ENCODE measurements around the gene ANKUB1.

The ANKUB1 gene

GRCh38 chr3:149801639-149802038 is 9.3 kb upstream of the ANKUB1 start:
- no peak for TF ChIP-seq HDGF (IDR thresholded peaks at IDR 0.05; ENCODE audit: borderline replicate concordance)
- TF ChIP-seq TARDBP (IDR thresholded peaks at IDR 0.05), result no peak
- DNase-seq (ENCODE audit: extremely low spot score), result no peak
- ChIA-PET POLR2A (no interaction called here), CTCF (no interaction called here)

DNA sequence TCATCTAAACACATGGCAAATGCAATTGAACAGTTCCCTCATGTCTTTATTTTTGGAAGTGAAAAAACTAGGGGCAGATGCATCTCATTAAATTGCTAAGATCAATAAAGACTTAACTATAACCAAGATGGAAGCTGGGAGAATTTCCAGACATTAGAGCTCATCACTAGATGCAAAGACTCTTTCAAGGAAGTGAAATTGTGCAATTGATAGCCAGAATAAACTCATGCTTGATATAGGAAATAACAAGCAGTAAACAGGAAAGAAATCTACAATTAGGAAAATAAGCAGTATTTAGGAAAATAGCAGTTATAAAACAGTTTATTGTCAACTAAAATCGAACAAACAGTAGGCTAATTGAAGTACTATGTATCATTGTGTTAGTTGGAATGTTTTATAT is 8.8 kb upstream of the ANKUB1 start:
- POLR2A ChIA-PET, result no interaction called here
- CTCF ChIA-PET, result no interaction called here
- no peak for DNase-seq (ENCODE audit: extremely low spot score)
- no peak for TF ChIP-seq SP1 (IDR thresholded peaks at IDR 0.05)
- no peak for TF ChIP-seq FOXA1 (IDR thresholded peaks at IDR 0.05)
- no peak for TF ChIP-seq HDGF (IDR thresholded peaks at IDR 0.05; ENCODE audit: borderline replicate concordance)
- no peak for TF ChIP-seq L3MBTL2 (conservative IDR thresholded peaks at IDR 0.05)
- no peak for TF ChIP-seq ZNF384 (IDR thresholded peaks at IDR 0.05)
- TF ChIP-seq SUZ12 (IDR thresholded peaks at IDR 0.05), result no peak
- TF ChIP-seq CTBP1 (IDR thresholded peaks at IDR 0.05; ENCODE audit: borderline replicate concordance), result no peak
- TF ChIP-seq BHLHE40 (IDR thresholded peaks at IDR 0.05; ENCODE audit: borderline replicate concordance), result no peak

GRCh38 chr3:149800693-149801092 is 8.3 kb upstream of the ANKUB1 start:
- no peak for DNase-seq (ENCODE audit: extremely low spot score)
- TF ChIP-seq HDGF (IDR thresholded peaks at IDR 0.05; ENCODE audit: borderline replicate concordance), result no peak
- no peak for TF ChIP-seq PKNOX1 (IDR thresholded peaks at IDR 0.05)
- no peak for TF ChIP-seq FOXM1 (IDR thresholded peaks at IDR 0.05; ENCODE audit: borderline replicate concordance)
- TF ChIP-seq NFRKB (IDR thresholded peaks at IDR 0.05), result no peak
- no peak for TF ChIP-seq SP1 (IDR thresholded peaks at IDR 0.05)
- TF ChIP-seq ELF4 (IDR thresholded peaks at IDR 0.05), result no peak
- TF ChIP-seq BHLHE40 (IDR thresholded peaks at IDR 0.05; ENCODE audit: borderline replicate concordance), result no peak
- TF ChIP-seq CTBP1 (IDR thresholded peaks at IDR 0.05; ENCODE audit: borderline replicate concordance), result no peak
- no peak for TF ChIP-seq FOXK2 (IDR thresholded peaks at IDR 0.05)
- TF ChIP-seq TARDBP (IDR thresholded peaks at IDR 0.05), result no peak
- no peak for TF ChIP-seq FOXA1 (IDR thresholded peaks at IDR 0.05)
- TF ChIP-seq ARNT (IDR thresholded peaks at IDR 0.05), result no peak
- no peak for TF ChIP-seq L3MBTL2 (conservative IDR thresholded peaks at IDR 0.05)
- no peak for TF ChIP-seq LEF1 (IDR thresholded peaks at IDR 0.05; ENCODE audit: borderline replicate concordance)
- TF ChIP-seq ZNF384 (IDR thresholded peaks at IDR 0.05), result no peak
- TF ChIP-seq SUZ12 (IDR thresholded peaks at IDR 0.05), result no peak
- ChIA-PET CTCF (no interaction called here), POLR2A (no interaction called here)

DNA sequence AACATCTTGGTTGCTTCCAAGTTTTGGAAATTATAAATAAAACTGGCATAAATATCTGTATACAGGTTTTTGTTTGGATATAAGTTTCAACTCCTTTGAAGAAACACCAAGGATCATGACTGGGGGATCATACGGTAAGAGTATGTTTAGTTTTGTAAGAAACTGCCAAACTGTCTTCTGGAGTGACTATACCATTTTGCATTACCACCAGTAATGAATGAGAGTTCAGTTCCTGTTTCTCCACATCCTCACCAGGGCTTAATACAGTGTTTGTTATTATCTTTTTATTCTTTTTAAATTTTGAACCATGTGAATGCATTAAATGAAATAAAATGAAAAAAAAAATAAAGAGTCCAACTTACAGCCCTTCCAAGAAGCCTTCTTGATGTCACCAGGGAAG is 3.7 kb upstream of the ANKUB1 start:
- no peak for DNase-seq (ENCODE audit: extremely low spot score)
- ChIA-PET POLR2A (no interaction called here), CTCF (interaction anchor here (1.9 kb wide), 1 partner anchor 12 kb away, joined by 9 read pairs; no protein-coding TSS in a partner anchor)

DNA sequence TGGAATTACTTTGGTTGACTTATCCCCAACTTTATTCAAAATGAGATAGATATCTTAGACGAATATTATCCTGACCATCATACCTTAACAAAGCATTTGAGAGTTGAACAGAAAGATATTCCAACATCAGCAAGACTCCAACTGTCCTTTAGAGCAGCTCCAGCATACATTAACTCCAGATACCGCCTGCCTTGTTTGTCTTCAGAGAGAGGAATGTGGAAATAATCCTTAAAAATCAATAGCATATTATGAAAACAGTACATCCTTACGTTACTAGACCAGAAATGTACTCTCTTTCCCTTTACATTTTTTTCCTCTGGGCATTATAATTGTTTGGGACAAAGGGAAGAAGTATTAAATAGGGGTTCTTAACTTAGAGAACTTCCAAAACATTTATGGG is 1.7 kb downstream of the ANKUB1 start:
- TF ChIP-seq ZNF384 (IDR thresholded peaks at IDR 0.05), result no peak
- TF ChIP-seq LEF1 (IDR thresholded peaks at IDR 0.05; ENCODE audit: borderline replicate concordance), result no peak
- no peak for TF ChIP-seq FOXM1 (IDR thresholded peaks at IDR 0.05; ENCODE audit: borderline replicate concordance)
- TF ChIP-seq NFRKB (IDR thresholded peaks at IDR 0.05), result no peak
- no peak for TF ChIP-seq TARDBP (IDR thresholded peaks at IDR 0.05)
- no peak for TF ChIP-seq ELF4 (IDR thresholded peaks at IDR 0.05)
- no peak for TF ChIP-seq CTBP1 (IDR thresholded peaks at IDR 0.05; ENCODE audit: borderline replicate concordance)
- no peak for TF ChIP-seq FOXK2 (IDR thresholded peaks at IDR 0.05)
- no peak for TF ChIP-seq ARNT (IDR thresholded peaks at IDR 0.05)
- TF ChIP-seq SUZ12 (IDR thresholded peaks at IDR 0.05), result no peak
- no peak for TF ChIP-seq FOXA1 (IDR thresholded peaks at IDR 0.05)
- TF ChIP-seq PKNOX1 (IDR thresholded peaks at IDR 0.05), result no peak
- no peak for TF ChIP-seq SP1 (IDR thresholded peaks at IDR 0.05)
- TF ChIP-seq BHLHE40 (IDR thresholded peaks at IDR 0.05; ENCODE audit: borderline replicate concordance), result no peak
- TF ChIP-seq HDGF (IDR thresholded peaks at IDR 0.05; ENCODE audit: borderline replicate concordance), result no peak
- TF ChIP-seq L3MBTL2 (conservative IDR thresholded peaks at IDR 0.05), result no peak
- DNase-seq (ENCODE audit: extremely low spot score), result no peak
- POLR2A ChIA-PET, result no interaction called here
- CTCF ChIA-PET, result no interaction called here

More for the DNA sequence above, 3.7 kb upstream of the ANKUB1 start:
- TF ChIP-seq LEF1 (IDR thresholded peaks at IDR 0.05; ENCODE audit: borderline replicate concordance), result no peak
- TF ChIP-seq FOXK2 (IDR thresholded peaks at IDR 0.05), result no peak
- TF ChIP-seq TARDBP (IDR thresholded peaks at IDR 0.05), result no peak
- no peak for TF ChIP-seq PKNOX1 (IDR thresholded peaks at IDR 0.05)
- TF ChIP-seq ARNT (IDR thresholded peaks at IDR 0.05), result no peak

- no peak for TF ChIP-seq ZNF384 (IDR thresholded peaks at IDR 0.05)
- TF ChIP-seq PKNOX1 (IDR thresholded peaks at IDR 0.05), result no peak
- TF ChIP-seq SUZ12 (IDR thresholded peaks at IDR 0.05), result no peak
- TF ChIP-seq TARDBP (IDR thresholded peaks at IDR 0.05), result no peak
- no peak for TF ChIP-seq ARNT (IDR thresholded peaks at IDR 0.05)
- TF ChIP-seq L3MBTL2 (conservative IDR thresholded peaks at IDR 0.05), result no peak
- no peak for TF ChIP-seq BHLHE40 (IDR thresholded peaks at IDR 0.05; ENCODE audit: borderline replicate concordance)
- TF ChIP-seq CTBP1 (IDR thresholded peaks at IDR 0.05; ENCODE audit: borderline replicate concordance), result no peak
- no peak for TF ChIP-seq SP1 (IDR thresholded peaks at IDR 0.05)
- no peak for TF ChIP-seq FOXK2 (IDR thresholded peaks at IDR 0.05)
- no peak for TF ChIP-seq ELF4 (IDR thresholded peaks at IDR 0.05)
- TF ChIP-seq LEF1 (IDR thresholded peaks at IDR 0.05; ENCODE audit: borderline replicate concordance), result no peak
- no peak for TF ChIP-seq HDGF (IDR thresholded peaks at IDR 0.05; ENCODE audit: borderline replicate concordance)
- no peak for TF ChIP-seq FOXA1 (IDR thresholded peaks at IDR 0.05)
- no peak for TF ChIP-seq FOXM1 (IDR thresholded peaks at IDR 0.05; ENCODE audit: borderline replicate concordance)
- TF ChIP-seq NFRKB (IDR thresholded peaks at IDR 0.05), result no peak
- CTCF ChIA-PET, result no interaction called here
- POLR2A ChIA-PET, result no interaction called here
- DNase-seq (ENCODE audit: extremely low spot score), result no peak
Observed at GRCh38 chr3:149790268-149790667, 2.1 kb downstream of the ANKUB1 start.
